Measurements from ENCODE around the gene KCTD19. TPM values are rescaled to one million over a fixed set of nuclear protein-coding genes. Genes with fewer than 3 reads are reported as not detected.

Gene KCTD19
- total RNA-seq, 1 donor from 2014 or later = not detected

GRCh38 chr16:67269766-67270165 is 56.8 kb downstream of the KCTD19 start:
- DNase-seq (ENCODE audit: extremely low spot score in 2 of 2) = no peak
- Histone ChIP-seq H3K9me3 (no peaks in the 10 kb centered on the region), H3K27ac (no peak overlapping the region), H3K36me3 (no peaks in the 10 kb centered on the region), H3K4me3 (no peak overlapping the region), H3K27me3 (no peaks in the 10 kb centered on the region), H3K4me1 (no peaks in the 10 kb centered on the region)
- TF ChIP-seq POLR2AphosphoS5 (IDR thresholded peaks at IDR 0.05; ENCODE audit: insufficient read depth in 1 of 2, low read depth in 1 of 2) = no peak
- TF ChIP-seq POLR2A (IDR thresholded peaks at IDR 0.05) = no peak
- TF ChIP-seq, protein P1, sequence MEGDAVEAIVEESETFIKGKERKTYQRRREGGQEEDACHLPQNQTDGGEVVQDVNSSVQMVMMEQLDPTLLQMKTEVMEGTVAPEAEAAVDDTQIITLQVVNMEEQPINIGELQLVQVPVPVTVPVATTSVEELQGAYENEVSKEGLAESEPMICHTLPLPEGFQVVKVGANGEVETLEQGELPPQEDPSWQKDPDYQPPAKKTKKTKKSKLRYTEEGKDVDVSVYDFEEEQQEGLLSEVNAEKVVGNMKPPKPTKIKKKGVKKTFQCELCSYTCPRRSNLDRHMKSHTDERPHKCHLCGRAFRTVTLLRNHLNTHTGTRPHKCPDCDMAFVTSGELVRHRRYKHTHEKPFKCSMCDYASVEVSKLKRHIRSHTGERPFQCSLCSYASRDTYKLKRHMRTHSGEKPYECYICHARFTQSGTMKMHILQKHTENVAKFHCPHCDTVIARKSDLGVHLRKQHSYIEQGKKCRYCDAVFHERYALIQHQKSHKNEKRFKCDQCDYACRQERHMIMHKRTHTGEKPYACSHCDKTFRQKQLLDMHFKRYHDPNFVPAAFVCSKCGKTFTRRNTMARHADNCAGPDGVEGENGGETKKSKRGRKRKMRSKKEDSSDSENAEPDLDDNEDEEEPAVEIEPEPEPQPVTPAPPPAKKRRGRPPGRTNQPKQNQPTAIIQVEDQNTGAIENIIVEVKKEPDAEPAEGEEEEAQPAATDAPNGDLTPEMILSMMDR (IDR thresholded peaks at IDR 0.05) = no peak
- intact Hi-C loops (cut with DNase I) = no loop called here

DNA sequence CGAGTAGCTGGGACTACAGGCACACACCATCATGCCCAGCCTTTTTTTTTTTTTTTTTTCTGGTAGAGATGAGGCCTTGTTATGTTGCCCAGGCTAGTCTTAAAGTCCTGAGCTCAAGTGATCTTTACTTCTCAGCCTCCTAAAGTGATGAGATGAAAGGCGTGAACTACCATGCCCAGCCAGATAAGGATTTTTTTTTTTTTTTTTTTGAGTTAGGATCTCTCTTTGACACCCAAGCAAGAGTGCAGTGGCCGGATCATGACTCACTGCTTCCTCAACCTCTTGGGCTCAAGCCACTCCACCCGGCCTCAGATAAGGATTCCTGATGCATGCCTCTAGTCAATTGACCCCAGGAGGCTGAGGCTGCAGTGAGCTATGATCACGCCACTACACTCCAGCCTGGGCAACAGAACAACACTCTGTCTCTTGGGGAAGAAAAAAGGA is 58.4 kb downstream of the KCTD19 start:
- Histone ChIP-seq H3K4me1 (no peaks in the 10 kb centered on the region), H3K27me3 (no peaks in the 10 kb centered on the region), H3K9me3 (no peaks in the 10 kb centered on the region), H3K36me3 (no peaks in the 10 kb centered on the region), H3K4me3 (no peak overlapping the region), H3K27ac (no peak overlapping the region)
- no peak for DNase-seq (ENCODE audit: extremely low spot score in 2 of 2)
- TF ChIP-seq, protein P1 (IDR thresholded peaks at IDR 0.05) = no peak
- TF ChIP-seq POLR2A (IDR thresholded peaks at IDR 0.05) = no peak
- intact Hi-C loops (cut with DNase I) = no loop called here

DNA sequence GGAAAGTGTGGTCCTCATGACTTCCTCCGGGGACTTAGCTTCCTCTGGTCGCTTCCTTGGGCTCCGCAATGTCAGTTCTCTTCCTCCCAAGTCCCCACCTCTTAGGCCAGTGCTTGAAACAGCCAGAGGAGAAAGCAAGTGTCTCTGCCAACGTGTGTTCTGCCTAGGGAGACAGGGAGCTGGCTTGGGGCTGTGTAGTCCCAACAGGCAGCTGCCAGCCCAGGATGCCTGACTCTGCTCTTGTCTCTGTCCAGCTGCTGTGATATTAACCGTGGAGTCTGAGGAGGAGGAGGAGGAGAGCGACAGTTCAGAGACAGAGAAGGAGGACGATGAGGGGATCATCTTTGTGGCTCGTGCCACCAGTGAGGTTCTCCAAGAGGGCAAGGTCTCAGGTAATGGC is 60.7 kb downstream of the KCTD19 start:
- no peaks in the 10 kb centered on the region for H3K36me3 ChIP-seq
- TF ChIP-seq, protein P1 (IDR thresholded peaks at IDR 0.05) = no peak
- TF ChIP-seq POLR2AphosphoS5 (IDR thresholded peaks at IDR 0.05; ENCODE audit: insufficient read depth in 1 of 2, low read depth in 1 of 2) (no peak), POLR2A (IDR thresholded peaks at IDR 0.05) (no peak)
- H3K9me3 ChIP-seq = no peaks in the 10 kb centered on the region
- H3K27ac ChIP-seq = no peak overlapping the region
- intact Hi-C loops (cut with DNase I) = no loop called here
- H3K4me3 ChIP-seq = no peak overlapping the region
- no peaks in the 10 kb centered on the region for H3K4me1 ChIP-seq
- DNase-seq (ENCODE audit: extremely low spot score in 2 of 2) = no peak
- H3K27me3 ChIP-seq = no peaks in the 10 kb centered on the region

DNA sequence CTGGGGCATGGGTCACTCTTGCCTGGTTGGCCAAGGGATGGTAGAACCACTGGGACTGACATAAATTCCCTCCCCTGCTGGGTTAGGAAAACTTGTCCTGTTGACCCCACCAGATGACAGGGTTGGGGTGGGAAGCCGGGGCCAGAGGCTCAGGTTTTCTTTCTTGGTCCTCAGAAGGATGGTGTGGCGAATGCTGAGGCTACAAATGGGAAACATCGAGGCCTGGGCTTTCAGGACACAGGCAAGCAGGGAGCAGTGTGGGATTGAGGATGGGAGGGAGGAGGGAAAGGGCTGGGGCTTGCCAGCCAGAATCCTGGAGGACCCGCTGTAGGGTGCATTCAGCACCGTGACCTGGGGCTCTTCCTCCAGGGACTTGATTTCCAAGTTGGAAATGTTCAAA is 61.7 kb downstream of the KCTD19 start:
- no peaks in the 10 kb centered on the region for H3K4me1 ChIP-seq
- H3K4me3 ChIP-seq = no peak overlapping the region
- no peak for DNase-seq (ENCODE audit: extremely low spot score in 2 of 2)
- no peaks in the 10 kb centered on the region for H3K27me3 ChIP-seq
- no peak overlapping the region for H3K27ac ChIP-seq
- H3K9me3 ChIP-seq = no peaks in the 10 kb centered on the region
- intact Hi-C loops (cut with DNase I) = no loop called here
- TF ChIP-seq, protein P1 (IDR thresholded peaks at IDR 0.05) = no peak
- TF ChIP-seq POLR2AphosphoS5 (IDR thresholded peaks at IDR 0.05; ENCODE audit: insufficient read depth in 1 of 2, low read depth in 1 of 2) (no peak), POLR2A (IDR thresholded peaks at IDR 0.05) (no peak)
- no peaks in the 10 kb centered on the region for H3K36me3 ChIP-seq

DNA sequence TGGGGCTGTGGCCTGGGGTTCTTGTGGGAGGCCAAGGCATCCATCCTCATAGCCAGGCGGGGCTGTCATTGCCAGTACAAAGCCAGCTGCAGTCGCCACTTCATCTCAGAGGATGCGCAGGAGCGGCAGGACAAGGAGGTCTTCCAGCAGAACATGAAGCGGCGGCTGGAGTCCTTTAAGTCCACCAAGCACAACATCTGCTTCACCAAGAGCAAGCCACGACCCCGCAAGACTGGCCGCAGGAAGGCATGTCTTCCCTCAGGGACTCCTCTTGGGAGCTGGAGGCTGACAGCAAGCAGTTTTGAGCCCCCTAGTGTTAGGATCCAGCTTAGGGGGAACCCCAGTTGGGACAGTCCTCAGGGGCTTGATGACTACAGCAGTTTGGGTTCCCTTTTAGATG is 62.3 kb downstream of the KCTD19 start:
- TF ChIP-seq POLR2A (IDR thresholded peaks at IDR 0.05) = no peak
- TF ChIP-seq POLR2AphosphoS5 (IDR thresholded peaks at IDR 0.05; ENCODE audit: insufficient read depth in 1 of 2, low read depth in 1 of 2) = no peak
- H3K4me1 ChIP-seq = no peaks in the 10 kb centered on the region
- H3K9me3 ChIP-seq = no peaks in the 10 kb centered on the region
- H3K27ac ChIP-seq = no peak overlapping the region
- no peak for DNase-seq (ENCODE audit: extremely low spot score in 2 of 2)
- intact Hi-C loops (cut with DNase I) = no loop called here
- no peaks in the 10 kb centered on the region for H3K27me3 ChIP-seq
- H3K4me3 ChIP-seq = no peak overlapping the region
- no peaks in the 10 kb centered on the region for H3K36me3 ChIP-seq

- TF ChIP-seq, protein P1 (IDR thresholded peaks at IDR 0.05) = no peak
- TF ChIP-seq POLR2A (IDR thresholded peaks at IDR 0.05) (no peak), POLR2AphosphoS5 (IDR thresholded peaks at IDR 0.05; ENCODE audit: insufficient read depth in 1 of 2, low read depth in 1 of 2) (no peak)
- H3K27me3 ChIP-seq = no peaks in the 10 kb centered on the region
- no peaks in the 10 kb centered on the region for H3K36me3 ChIP-seq
- no peak overlapping the region for H3K4me3 ChIP-seq
- intact Hi-C loops (cut with DNase I) = no loop called here
- no peaks in the 10 kb centered on the region for H3K9me3 ChIP-seq
- no peak overlapping the region for H3K27ac ChIP-seq
- H3K4me1 ChIP-seq = no peaks in the 10 kb centered on the region
- DNase-seq (ENCODE audit: extremely low spot score in 2 of 2) = no peak
Measured at GRCh38 chr16:67263201-67263600, 63.3 kb downstream of the KCTD19 start.

All from vagina (tissue), 2 donors.